ENCODE measurements around the gene RENBP. TPM values are rescaled to one million over a fixed set of nuclear protein-coding genes. Genes with fewer than 3 reads are reported as not detected.

RENBP gene
- total and polyA plus RNA-seq, 4 donors: 1.0 to 7.9 (median 7.0) TPM

DNA sequence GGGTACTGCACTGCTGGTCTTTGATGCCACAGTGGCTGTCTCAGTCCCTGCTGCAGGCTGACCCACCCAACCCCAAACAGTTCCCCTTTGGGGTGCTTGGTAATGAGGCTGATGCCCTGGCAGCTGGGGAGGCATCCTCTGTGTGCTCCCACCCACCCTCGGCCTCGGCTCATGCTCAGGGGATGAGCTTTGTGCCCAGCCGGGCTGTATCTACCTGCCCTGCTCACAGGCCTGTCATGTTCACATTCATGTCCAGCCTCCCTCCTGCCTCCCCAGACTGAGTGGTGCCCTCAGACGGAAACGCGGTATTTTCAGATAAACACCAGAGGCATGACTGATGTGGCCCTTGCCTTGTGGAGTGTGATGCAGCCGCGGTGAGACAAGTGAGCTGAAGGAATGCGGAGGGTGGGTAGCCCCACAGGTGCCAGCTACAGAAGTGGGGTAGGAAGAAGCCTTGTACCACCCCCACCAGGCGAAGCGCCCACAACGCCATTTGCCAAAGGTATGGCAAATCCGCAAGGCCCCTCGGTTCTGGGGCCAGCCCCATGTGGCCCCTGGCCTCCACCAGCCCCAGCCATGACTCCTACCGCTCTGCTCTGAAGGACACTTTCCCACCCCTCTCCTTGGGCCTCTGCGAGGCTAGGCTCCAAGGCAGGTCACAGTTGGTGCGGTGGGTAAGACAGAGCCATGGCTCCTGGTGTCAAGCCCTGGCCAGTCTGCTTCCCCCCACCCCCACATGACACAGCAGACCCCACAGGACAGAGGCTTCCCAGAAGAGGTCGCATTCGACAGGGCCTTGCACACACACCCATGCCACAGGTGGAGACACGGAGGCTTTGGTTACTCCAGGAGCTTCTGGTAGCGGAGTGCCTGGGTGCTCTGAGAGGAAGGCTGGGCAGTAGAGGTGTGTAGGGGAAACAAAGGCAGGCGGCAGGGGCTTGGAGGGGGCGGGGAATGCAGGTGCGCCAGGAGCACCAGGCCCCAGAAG lies 1.8 kb upstream of the RENBP start:
- Histone ChIP-seq H3K9me3 (ENCODE audit: control insufficient read depth in 4 of 4, low read length in 3 of 4) (no peaks in the 10 kb centered on the region), H3K27me3 (ENCODE audit: control insufficient read depth in 4 of 4, insufficient read depth in 4 of 4, low read length in 3 of 4) (no peaks in the 10 kb centered on the region), H3K4me3 (ENCODE audit: low read depth in 1 of 3, low read length in 3 of 3) (no peak overlapping the region), H3K4me1 (ENCODE audit: control insufficient read depth in 4 of 4, insufficient read depth in 4 of 4, low read length in 3 of 4) (peaks cover 0 to 7% (median 0%) of the 10 kb centered on the region in 4 donors), H3K36me3 (ENCODE audit: control insufficient read depth in 4 of 4, insufficient read depth in 3 of 4, low read depth in 1 of 4, low read length in 3 of 4) (peaks cover 3 to 19% (median 10%) of the 10 kb centered on the region in 4 donors), H3K9ac (ENCODE audit: low read depth in 1 of 2, low read length in 2 of 2) (no peak overlapping the region), H3K27ac (ENCODE audit: low read depth in 1 of 2, low read length in 2 of 2) (no peak overlapping the region)
- 90% methylated on average over 24 of the region's 24 CpGs for WGBS
- no peak for TF ChIP-seq TAF1 (conservative IDR thresholded peaks at IDR 0.05)
- no peak for TF ChIP-seq YY1 (IDR thresholded peaks at IDR 0.05)
- no peak for TF ChIP-seq SP1 (IDR thresholded peaks at IDR 0.05)
- TF ChIP-seq, protein P1, sequence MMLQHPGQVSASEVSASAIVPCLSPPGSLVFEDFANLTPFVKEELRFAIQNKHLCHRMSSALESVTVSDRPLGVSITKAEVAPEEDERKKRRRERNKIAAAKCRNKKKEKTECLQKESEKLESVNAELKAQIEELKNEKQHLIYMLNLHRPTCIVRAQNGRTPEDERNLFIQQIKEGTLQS (IDR thresholded peaks at IDR 0.05): no peak
- no peak for TF ChIP-seq FOXA2 (IDR thresholded peaks at IDR 0.05)
- no peak for TF ChIP-seq RXRA (IDR thresholded peaks at IDR 0.05)
- DNase-seq (ENCODE audit: low spot score): no peak

DNA sequence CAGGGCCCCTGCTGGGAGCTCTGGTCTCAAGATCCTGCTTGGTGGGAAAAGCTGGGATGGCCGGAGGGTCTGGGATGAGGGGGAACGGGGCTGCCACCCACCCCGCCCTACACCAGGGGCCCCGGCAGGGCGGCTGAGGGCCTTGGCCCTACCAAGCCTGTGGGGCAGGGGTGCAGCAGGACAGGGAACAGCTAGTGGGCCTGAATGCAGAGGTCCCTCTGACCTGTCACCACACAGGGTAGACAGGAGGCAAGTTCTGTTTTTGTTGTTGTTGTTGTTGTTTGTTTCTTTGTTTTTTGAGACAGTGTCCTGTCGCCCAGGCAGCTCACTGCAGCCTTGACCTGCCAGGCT lies 332 bp upstream of the RENBP start:
- TF ChIP-seq NR2F2 (IDR thresholded peaks at IDR 0.05) (no peak), RXRA (IDR thresholded peaks at IDR 0.05) (no peak), TAF1 (conservative IDR thresholded peaks at IDR 0.05) (no peak), HNF4G (IDR thresholded peaks at IDR 0.05) (no peak), GABPA (IDR thresholded peaks at IDR 0.05 in 1 of 2, conservative IDR thresholded peaks at IDR 0.05 in 1 of 2) (no peak)
- TF ChIP-seq, protein P2, sequence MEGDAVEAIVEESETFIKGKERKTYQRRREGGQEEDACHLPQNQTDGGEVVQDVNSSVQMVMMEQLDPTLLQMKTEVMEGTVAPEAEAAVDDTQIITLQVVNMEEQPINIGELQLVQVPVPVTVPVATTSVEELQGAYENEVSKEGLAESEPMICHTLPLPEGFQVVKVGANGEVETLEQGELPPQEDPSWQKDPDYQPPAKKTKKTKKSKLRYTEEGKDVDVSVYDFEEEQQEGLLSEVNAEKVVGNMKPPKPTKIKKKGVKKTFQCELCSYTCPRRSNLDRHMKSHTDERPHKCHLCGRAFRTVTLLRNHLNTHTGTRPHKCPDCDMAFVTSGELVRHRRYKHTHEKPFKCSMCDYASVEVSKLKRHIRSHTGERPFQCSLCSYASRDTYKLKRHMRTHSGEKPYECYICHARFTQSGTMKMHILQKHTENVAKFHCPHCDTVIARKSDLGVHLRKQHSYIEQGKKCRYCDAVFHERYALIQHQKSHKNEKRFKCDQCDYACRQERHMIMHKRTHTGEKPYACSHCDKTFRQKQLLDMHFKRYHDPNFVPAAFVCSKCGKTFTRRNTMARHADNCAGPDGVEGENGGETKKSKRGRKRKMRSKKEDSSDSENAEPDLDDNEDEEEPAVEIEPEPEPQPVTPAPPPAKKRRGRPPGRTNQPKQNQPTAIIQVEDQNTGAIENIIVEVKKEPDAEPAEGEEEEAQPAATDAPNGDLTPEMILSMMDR (IDR thresholded peaks at IDR 0.05; ENCODE audit: low read depth, low read length, missing input control): no peak
- TF ChIP-seq, protein P3, sequence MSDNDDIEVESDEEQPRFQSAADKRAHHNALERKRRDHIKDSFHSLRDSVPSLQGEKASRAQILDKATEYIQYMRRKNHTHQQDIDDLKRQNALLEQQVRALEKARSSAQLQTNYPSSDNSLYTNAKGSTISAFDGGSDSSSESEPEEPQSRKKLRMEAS (IDR thresholded peaks at IDR 0.05): no peak
- no peak overlapping the region for H3K9ac ChIP-seq (ENCODE audit: low read depth in 1 of 2, low read length in 2 of 2)

DNA sequence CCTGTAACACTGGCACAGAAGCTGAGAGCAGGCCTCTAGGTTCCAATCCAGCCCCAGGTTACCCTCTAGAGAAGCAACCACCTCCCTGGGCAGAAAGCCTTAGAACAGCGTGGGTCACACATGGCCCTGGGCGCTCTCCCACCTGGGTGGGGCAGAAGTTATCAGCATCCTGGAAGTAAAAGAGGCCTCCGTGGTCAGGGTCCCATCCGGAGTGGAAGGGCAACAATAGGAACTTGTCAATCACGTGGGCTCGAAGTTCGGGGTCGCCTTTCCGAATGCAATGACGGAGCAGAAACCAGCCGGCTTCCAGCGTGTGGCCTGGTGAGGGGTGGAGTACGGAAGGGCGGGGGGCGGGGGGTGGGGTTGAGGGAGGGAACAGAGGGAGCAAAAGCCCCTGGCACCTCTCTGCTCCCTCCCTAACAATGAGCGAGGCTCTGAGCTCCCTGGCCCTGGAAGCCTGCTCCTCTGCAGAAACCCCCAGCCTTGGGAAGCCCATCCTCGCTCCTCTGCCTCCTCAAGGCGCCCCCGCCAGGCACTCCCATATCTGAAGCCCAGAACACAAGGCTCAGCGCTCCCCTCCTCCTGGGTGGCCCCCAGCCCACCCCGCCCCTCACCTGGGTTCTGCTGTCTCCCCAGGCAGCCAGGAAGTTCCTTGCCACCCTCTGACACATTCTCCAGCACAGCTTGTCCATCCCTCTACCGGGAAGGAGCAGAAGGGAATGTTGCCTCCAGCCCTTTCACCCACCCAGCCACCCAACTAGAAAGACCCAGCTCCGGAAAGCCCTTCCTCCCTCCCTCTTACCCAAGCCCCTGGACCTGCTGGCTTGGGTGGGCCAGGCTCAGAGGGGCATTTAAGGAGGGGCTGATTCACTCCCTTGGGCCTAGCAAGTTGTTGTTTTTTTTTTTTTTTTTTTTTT lies 2.8 kb downstream of the RENBP start:
- no peaks in the 10 kb centered on the region for H3K36me3 ChIP-seq (ENCODE audit: control insufficient read depth in 4 of 4, insufficient read depth in 3 of 4, low read depth in 1 of 4, low read length in 3 of 4)
- no peak for DNase-seq (ENCODE audit: low spot score)
- no peak overlapping the region for H3K27ac ChIP-seq (ENCODE audit: low read depth in 1 of 2, low read length in 2 of 2)
- H3K4me3 ChIP-seq (ENCODE audit: low read depth in 1 of 3, low read length in 3 of 3): no peak overlapping the region
- no peaks in the 10 kb centered on the region for H3K9me3 ChIP-seq (ENCODE audit: control insufficient read depth in 4 of 4, low read length in 3 of 4)
- 64% methylated on average over 23 of the region's 23 CpGs for WGBS
- H3K9ac ChIP-seq (ENCODE audit: low read depth in 1 of 2, low read length in 2 of 2): no peak overlapping the region
- TF ChIP-seq HNF4G (IDR thresholded peaks at IDR 0.05) (no peak), HNF4A (conservative IDR thresholded peaks at IDR 0.05) (no peak), JUND (IDR thresholded peaks at IDR 0.05) (no peak)
- TF ChIP-seq, protein P4, sequence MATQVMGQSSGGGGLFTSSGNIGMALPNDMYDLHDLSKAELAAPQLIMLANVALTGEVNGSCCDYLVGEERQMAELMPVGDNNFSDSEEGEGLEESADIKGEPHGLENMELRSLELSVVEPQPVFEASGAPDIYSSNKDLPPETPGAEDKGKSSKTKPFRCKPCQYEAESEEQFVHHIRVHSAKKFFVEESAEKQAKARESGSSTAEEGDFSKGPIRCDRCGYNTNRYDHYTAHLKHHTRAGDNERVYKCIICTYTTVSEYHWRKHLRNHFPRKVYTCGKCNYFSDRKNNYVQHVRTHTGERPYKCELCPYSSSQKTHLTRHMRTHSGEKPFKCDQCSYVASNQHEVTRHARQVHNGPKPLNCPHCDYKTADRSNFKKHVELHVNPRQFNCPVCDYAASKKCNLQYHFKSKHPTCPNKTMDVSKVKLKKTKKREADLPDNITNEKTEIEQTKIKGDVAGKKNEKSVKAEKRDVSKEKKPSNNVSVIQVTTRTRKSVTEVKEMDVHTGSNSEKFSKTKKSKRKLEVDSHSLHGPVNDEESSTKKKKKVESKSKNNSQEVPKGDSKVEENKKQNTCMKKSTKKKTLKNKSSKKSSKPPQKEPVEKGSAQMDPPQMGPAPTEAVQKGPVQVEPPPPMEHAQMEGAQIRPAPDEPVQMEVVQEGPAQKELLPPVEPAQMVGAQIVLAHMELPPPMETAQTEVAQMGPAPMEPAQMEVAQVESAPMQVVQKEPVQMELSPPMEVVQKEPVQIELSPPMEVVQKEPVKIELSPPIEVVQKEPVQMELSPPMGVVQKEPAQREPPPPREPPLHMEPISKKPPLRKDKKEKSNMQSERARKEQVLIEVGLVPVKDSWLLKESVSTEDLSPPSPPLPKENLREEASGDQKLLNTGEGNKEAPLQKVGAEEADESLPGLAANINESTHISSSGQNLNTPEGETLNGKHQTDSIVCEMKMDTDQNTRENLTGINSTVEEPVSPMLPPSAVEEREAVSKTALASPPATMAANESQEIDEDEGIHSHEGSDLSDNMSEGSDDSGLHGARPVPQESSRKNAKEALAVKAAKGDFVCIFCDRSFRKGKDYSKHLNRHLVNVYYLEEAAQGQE (IDR thresholded peaks at IDR 0.05): no peak
- no peaks in the 10 kb centered on the region for H3K27me3 ChIP-seq (ENCODE audit: control insufficient read depth in 4 of 4, insufficient read depth in 4 of 4, low read length in 3 of 4)
- H3K4me1 ChIP-seq (ENCODE audit: control insufficient read depth in 4 of 4, insufficient read depth in 4 of 4, low read length in 3 of 4): peaks cover 0 to 2% (median 0%) of the 10 kb centered on the region in 4 donors

More for the DNA sequence above, 332 bp upstream of the RENBP start:
- Histone ChIP-seq H3K27ac (ENCODE audit: low read depth in 1 of 2, low read length in 2 of 2) (no peak overlapping the region), H3K36me3 (ENCODE audit: control insufficient read depth in 4 of 4, insufficient read depth in 3 of 4, low read depth in 1 of 4, low read length in 3 of 4) (peaks cover 0 to 6% (median 2%) of the 10 kb centered on the region in 4 donors), H3K9me3 (ENCODE audit: control insufficient read depth in 4 of 4, low read length in 3 of 4) (no peaks in the 10 kb centered on the region), H3K4me1 (ENCODE audit: control insufficient read depth in 4 of 4, insufficient read depth in 4 of 4, low read length in 3 of 4) (peaks cover 0 to 4% (median 0%) of the 10 kb centered on the region in 4 donors), H3K4me3 (ENCODE audit: low read depth in 1 of 3, low read length in 3 of 3) (no peak overlapping the region), H3K27me3 (ENCODE audit: control insufficient read depth in 4 of 4, insufficient read depth in 4 of 4, low read length in 3 of 4) (no peaks in the 10 kb centered on the region)
- DNase-seq (ENCODE audit: low spot score): no peak
- 66% methylated on average over 6 of the region's 6 CpGs for WGBS

Measured in liver (tissue), 9 donors.